ENCODE results near the gene DLGAP3. TPM values are rescaled to one million over a fixed set of nuclear protein-coding genes. Genes with fewer than 3 reads are reported as not detected.

Gene DLGAP3
- total and polyA plus RNA-seq, 2 of the 13 experiments (the other 11 are each of a cell fraction or from before 2014, with no cell fraction given) = 0.03 to 0.04 TPM

GRCh38 chr1:34825455-34826091 is 103.9 kb downstream of the DLGAP3 start (continued):
- TF ChIP-seq, protein P1, sequence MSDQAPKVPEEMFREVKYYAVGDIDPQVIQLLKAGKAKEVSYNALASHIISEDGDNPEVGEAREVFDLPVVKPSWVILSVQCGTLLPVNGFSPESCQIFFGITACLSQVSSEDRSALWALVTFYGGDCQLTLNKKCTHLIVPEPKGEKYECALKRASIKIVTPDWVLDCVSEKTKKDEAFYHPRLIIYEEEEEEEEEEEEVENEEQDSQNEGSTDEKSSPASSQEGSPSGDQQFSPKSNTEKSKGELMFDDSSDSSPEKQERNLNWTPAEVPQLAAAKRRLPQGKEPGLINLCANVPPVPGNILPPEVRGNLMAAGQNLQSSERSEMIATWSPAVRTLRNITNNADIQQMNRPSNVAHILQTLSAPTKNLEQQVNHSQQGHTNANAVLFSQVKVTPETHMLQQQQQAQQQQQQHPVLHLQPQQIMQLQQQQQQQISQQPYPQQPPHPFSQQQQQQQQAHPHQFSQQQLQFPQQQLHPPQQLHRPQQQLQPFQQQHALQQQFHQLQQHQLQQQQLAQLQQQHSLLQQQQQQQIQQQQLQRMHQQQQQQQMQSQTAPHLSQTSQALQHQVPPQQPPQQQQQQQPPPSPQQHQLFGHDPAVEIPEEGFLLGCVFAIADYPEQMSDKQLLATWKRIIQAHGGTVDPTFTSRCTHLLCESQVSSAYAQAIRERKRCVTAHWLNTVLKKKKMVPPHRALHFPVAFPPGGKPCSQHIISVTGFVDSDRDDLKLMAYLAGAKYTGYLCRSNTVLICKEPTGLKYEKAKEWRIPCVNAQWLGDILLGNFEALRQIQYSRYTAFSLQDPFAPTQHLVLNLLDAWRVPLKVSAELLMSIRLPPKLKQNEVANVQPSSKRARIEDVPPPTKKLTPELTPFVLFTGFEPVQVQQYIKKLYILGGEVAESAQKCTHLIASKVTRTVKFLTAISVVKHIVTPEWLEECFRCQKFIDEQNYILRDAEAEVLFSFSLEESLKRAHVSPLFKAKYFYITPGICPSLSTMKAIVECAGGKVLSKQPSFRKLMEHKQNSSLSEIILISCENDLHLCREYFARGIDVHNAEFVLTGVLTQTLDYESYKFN (CRISPR knock-in tag; conservative IDR thresholded peaks at IDR 0.05) = peak; percentile 90
- no peak for TF ChIP-seq PTBP1 (IDR thresholded peaks at IDR 0.05; ENCODE audit: low read depth, low read length, poor library complexity, severe bottlenecking)
- TF ChIP-seq RARA (CRISPR knock-in tag; IDR thresholded peaks at IDR 0.05) = peak; percentile 69
- no peak for TF ChIP-seq ZNF878 (CRISPR knock-in tag; IDR thresholded peaks at IDR 0.05)
- peak; percentile 85 for TF ChIP-seq BCL6 (CRISPR knock-in tag; IDR thresholded peaks at IDR 0.05)
- TF ChIP-seq, protein P2, sequence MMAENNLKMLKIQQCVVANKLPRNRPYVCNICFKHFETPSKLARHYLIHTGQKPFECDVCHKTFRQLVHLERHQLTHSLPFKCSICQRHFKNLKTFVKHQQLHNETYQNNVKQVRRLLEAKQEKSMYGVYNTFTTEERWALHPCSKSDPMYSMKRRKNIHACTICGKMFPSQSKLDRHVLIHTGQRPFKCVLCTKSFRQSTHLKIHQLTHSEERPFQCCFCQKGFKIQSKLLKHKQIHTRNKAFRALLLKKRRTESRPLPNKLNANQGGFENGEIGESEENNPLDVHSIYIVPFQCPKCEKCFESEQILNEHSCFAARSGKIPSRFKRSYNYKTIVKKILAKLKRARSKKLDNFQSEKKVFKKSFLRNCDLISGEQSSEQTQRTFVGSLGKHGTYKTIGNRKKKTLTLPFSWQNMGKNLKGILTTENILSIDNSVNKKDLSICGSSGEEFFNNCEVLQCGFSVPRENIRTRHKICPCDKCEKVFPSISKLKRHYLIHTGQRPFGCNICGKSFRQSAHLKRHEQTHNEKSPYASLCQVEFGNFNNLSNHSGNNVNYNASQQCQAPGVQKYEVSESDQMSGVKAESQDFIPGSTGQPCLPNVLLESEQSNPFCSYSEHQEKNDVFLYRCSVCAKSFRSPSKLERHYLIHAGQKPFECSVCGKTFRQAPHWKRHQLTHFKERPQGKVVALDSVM (CRISPR knock-in tag; IDR thresholded peaks at IDR 0.05) = no peak
- TF ChIP-seq ISL2 (CRISPR knock-in tag; IDR thresholded peaks at IDR 0.05) = peak; percentile 53; the same call in 1 of the 2 replicates
- no peak; the same call in 1 of the 2 replicates for TF ChIP-seq EEA1 (CRISPR knock-in tag; IDR thresholded peaks at IDR 0.05; ENCODE audit: borderline replicate concordance)
- TF ChIP-seq, protein P3, sequence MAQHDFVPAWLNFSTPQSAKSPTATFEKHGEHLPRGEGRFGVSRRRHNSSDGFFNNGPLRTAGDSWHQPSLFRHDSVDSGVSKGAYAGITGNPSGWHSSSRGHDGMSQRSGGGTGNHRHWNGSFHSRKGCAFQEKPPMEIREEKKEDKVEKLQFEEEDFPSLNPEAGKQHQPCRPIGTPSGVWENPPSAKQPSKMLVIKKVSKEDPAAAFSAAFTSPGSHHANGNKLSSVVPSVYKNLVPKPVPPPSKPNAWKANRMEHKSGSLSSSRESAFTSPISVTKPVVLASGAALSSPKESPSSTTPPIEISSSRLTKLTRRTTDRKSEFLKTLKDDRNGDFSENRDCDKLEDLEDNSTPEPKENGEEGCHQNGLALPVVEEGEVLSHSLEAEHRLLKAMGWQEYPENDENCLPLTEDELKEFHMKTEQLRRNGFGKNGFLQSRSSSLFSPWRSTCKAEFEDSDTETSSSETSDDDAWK (CRISPR knock-in tag; IDR thresholded peaks at IDR 0.05) = no peak
- no peak for TF ChIP-seq THAP11 (CRISPR knock-in tag; IDR thresholded peaks at IDR 0.05)
- no peak for TF ChIP-seq ZNF251 (CRISPR knock-in tag; IDR thresholded peaks at IDR 0.05)
- no peak for TF ChIP-seq ZNF20 (CRISPR knock-in tag; IDR thresholded peaks at IDR 0.05)
- no peak for TF ChIP-seq TBL1XR1 (IDR thresholded peaks at IDR 0.05; ENCODE audit: borderline replicate concordance, low read length, partially characterized antibody)
- TF ChIP-seq ZNF33B (CRISPR knock-in tag; IDR thresholded peaks at IDR 0.05) = no peak
- TF ChIP-seq ATF5 (CRISPR knock-in tag; IDR thresholded peaks at IDR 0.05; ENCODE audit: low read depth) = no peak
- TF ChIP-seq, protein P4, sequence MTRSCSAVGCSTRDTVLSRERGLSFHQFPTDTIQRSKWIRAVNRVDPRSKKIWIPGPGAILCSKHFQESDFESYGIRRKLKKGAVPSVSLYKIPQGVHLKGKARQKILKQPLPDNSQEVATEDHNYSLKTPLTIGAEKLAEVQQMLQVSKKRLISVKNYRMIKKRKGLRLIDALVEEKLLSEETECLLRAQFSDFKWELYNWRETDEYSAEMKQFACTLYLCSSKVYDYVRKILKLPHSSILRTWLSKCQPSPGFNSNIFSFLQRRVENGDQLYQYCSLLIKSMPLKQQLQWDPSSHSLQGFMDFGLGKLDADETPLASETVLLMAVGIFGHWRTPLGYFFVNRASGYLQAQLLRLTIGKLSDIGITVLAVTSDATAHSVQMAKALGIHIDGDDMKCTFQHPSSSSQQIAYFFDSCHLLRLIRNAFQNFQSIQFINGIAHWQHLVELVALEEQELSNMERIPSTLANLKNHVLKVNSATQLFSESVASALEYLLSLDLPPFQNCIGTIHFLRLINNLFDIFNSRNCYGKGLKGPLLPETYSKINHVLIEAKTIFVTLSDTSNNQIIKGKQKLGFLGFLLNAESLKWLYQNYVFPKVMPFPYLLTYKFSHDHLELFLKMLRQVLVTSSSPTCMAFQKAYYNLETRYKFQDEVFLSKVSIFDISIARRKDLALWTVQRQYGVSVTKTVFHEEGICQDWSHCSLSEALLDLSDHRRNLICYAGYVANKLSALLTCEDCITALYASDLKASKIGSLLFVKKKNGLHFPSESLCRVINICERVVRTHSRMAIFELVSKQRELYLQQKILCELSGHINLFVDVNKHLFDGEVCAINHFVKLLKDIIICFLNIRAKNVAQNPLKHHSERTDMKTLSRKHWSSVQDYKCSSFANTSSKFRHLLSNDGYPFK (CRISPR knock-in tag; IDR thresholded peaks at IDR 0.05; ENCODE audit: borderline replicate concordance) = peak; percentile 68; the same call in 1 of the 2 replicates
- TF ChIP-seq HNRNPK (IDR thresholded peaks at IDR 0.05; ENCODE audit: low read depth, low read length, poor library complexity, severe bottlenecking) = no peak
- peak; percentile 57 for TF ChIP-seq BORCS8-MEF2B (CRISPR knock-in tag; IDR thresholded peaks at IDR 0.05)
- TF ChIP-seq ZFYVE20 (CRISPR knock-in tag; IDR thresholded peaks at IDR 0.05; ENCODE audit: borderline replicate concordance, low read depth) = no peak

Measured in HepG2 (cell line).